ENCODE measurements around the gene HBP1. TPM values are rescaled to one million over a fixed set of nuclear protein-coding genes. Genes with fewer than 3 reads are reported as not detected.

HBP1 gene, protein sequence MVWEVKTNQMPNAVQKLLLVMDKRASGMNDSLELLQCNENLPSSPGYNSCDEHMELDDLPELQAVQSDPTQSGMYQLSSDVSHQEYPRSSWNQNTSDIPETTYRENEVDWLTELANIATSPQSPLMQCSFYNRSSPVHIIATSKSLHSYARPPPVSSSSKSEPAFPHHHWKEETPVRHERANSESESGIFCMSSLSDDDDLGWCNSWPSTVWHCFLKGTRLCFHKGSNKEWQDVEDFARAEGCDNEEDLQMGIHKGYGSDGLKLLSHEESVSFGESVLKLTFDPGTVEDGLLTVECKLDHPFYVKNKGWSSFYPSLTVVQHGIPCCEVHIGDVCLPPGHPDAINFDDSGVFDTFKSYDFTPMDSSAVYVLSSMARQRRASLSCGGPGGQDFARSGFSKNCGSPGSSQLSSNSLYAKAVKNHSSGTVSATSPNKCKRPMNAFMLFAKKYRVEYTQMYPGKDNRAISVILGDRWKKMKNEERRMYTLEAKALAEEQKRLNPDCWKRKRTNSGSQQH
- 71.7 and 121 TPM in 2 replicates for total RNA-seq (ENCODE audit: low replicate concordance)

DNA sequence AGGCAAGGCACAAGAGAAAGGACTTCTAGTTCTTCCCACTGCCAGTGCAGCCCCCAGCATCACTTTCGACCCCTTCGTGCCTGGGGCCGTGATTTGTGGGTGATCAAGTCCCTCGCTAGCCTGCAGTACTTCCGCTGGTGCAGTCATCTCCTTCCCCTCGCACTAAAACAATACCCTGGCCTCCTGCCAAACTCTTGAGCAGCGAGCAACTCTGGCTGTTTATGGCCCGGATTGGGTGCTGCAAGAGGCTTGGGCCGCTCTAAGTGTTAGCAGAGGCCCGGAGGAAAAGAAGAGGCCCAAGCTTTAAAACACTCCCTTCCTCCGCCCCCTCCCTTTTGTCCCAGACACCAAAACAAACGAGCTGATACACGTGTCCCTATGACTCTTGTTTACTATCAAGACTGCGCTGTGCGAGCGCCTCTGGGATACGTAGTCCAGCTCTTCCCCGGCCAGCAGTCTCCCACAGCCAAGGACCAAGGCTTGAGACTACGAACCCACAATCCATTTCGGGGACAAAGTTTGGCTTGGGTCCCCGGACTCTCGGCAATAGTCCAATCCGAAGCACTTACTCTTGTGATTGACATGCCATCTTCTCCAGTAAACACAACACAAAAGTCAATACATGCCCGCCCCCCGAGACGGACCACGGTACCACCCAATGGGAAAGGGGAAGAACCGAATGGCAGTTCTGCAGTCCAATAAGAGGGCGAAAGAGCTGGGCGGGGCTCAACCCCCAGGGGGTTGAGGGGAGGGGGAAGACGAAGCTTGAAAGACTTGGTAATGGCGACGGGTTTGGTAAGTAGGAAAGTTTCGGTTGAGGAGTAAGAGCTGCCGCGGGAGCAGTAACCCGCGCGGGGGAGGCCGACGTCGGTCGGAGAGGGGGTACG is at the start of gene HBP1:
TSS of gene HBP1 (plus strand) at position 771 of the 887 bp plus-strand sequence. CDS start 10,891 bp downstream, outside the sequence.
- DNase-seq (ENCODE audit: low spot score) = peak; percentile 99
- Mint-ChIP-seq H3K4me1 (peaks cover 29% of the 10 kb centered on the region), H3K27me3 (ENCODE audit: insufficient read depth, low read depth) (no peaks in the 10 kb centered on the region), H3K36me3 (no peaks in the 10 kb centered on the region), H3K9me3 (no peaks in the 10 kb centered on the region), H3K4me3 (peak within 1 kb of the TSS; percentile 92), H3K27ac (peak within 1 kb of the TSS; percentile 91)
- Histone ChIP-seq H3K27ac (peak within 1 kb of the TSS; percentile 99), H3K79me2 (ENCODE audit: low read depth) (peaks cover 36% of the 10 kb centered on the region), H2AFZ (replicated peaks) (peak within 1 kb of the TSS; percentile 98), H3K9me3 (ENCODE audit: low read depth) (no peaks in the 10 kb centered on the region), H3K4me2 (peak within 1 kb of the TSS; percentile 88), H4K20me1 (ENCODE audit: low read depth) (peaks cover 21% of the 10 kb centered on the region), H3K4me3 (peak within 1 kb of the TSS; percentile 85), H3K9ac (peak within 1 kb of the TSS; percentile 87), H3K27me3 (no peaks in the 10 kb centered on the region), H3F3A (ENCODE audit: low read depth) (peaks cover 46% of the 10 kb centered on the region), H3K36me3 (no peaks in the 10 kb centered on the region), H3K4me1 (peaks cover 23% of the 10 kb centered on the region)
- TF ChIP-seq EZH2phosphoT487 (IDR thresholded peaks at IDR 0.05) = no peak
- TF ChIP-seq, protein P1, sequence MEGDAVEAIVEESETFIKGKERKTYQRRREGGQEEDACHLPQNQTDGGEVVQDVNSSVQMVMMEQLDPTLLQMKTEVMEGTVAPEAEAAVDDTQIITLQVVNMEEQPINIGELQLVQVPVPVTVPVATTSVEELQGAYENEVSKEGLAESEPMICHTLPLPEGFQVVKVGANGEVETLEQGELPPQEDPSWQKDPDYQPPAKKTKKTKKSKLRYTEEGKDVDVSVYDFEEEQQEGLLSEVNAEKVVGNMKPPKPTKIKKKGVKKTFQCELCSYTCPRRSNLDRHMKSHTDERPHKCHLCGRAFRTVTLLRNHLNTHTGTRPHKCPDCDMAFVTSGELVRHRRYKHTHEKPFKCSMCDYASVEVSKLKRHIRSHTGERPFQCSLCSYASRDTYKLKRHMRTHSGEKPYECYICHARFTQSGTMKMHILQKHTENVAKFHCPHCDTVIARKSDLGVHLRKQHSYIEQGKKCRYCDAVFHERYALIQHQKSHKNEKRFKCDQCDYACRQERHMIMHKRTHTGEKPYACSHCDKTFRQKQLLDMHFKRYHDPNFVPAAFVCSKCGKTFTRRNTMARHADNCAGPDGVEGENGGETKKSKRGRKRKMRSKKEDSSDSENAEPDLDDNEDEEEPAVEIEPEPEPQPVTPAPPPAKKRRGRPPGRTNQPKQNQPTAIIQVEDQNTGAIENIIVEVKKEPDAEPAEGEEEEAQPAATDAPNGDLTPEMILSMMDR (IDR thresholded peaks at IDR 0.05) = no peak
- TF ChIP-seq EZH2 (IDR thresholded peaks at IDR 0.05) = no peak

DNA sequence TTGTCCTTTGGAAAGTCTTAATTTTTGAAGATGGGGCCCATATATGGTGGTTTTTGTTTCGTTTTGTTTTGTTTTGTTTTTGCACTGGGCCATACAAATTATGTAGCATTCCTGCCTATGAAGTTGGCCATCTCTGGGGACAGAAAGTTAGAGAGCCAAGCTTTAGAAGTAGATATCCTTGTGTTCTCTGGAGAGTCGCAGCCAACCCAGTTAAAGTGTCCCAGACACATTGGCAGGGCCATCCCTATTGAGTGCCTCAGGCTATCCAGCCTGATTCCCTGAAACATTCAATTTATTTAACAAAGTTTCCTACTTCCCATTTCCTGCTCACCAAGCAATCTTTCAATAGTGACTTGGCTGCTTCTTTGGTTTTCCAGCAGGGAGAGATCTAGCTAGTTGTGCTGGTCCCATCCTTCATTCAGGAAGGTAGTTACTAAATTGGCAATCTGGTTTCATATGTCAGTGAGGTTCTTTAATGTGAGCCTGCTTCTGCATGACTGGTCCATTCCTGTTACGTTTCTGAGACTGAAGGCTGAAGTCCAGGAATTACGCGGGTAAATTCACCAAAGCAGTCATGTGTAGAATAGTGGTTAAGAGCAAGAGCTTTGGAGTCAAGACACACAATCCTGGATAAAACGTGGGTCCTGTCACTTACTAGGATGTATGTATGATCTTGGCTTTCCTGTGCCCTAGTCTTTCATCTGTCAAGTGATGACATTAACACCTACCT is 49.3 kb upstream of the HBP1 start:
- no peak overlapping the region for H3K27ac Mint-ChIP-seq
- H3K9me3 ChIP-seq (ENCODE audit: low read depth) = no peaks in the 10 kb centered on the region
- no peaks in the 10 kb centered on the region for H3K36me3 ChIP-seq
- peaks cover 18% of the 10 kb centered on the region for H3K4me1 Mint-ChIP-seq
- H4K20me1 ChIP-seq (ENCODE audit: low read depth) = peaks cover 15% of the 10 kb centered on the region
- H3K4me3 Mint-ChIP-seq = no peak overlapping the region
- no peak overlapping the region for H3K27ac ChIP-seq
- no peaks in the 10 kb centered on the region for H3K27me3 ChIP-seq
- H2AFZ ChIP-seq (replicated peaks) = no peak overlapping the region
- H3K79me2 ChIP-seq (ENCODE audit: low read depth) = no peaks in the 10 kb centered on the region
- H3K36me3 Mint-ChIP-seq = no peaks in the 10 kb centered on the region
- H3K27me3 Mint-ChIP-seq (ENCODE audit: insufficient read depth, low read depth) = no peaks in the 10 kb centered on the region
- H3K9ac ChIP-seq = no peak overlapping the region
- TF ChIP-seq EZH2 (IDR thresholded peaks at IDR 0.05) (no peak), EZH2phosphoT487 (IDR thresholded peaks at IDR 0.05) (no peak)
- TF ChIP-seq, protein P1 (IDR thresholded peaks at IDR 0.05) = no peak
- H3F3A ChIP-seq (ENCODE audit: low read depth) = no peaks in the 10 kb centered on the region
- H3K4me2 ChIP-seq = no peak overlapping the region
- H3K4me3 ChIP-seq = no peak overlapping the region
- no peak for DNase-seq (ENCODE audit: low spot score)
- H3K4me1 ChIP-seq = peaks cover 6% of the 10 kb centered on the region
- H3K9me3 Mint-ChIP-seq = no peaks in the 10 kb centered on the region

DNA sequence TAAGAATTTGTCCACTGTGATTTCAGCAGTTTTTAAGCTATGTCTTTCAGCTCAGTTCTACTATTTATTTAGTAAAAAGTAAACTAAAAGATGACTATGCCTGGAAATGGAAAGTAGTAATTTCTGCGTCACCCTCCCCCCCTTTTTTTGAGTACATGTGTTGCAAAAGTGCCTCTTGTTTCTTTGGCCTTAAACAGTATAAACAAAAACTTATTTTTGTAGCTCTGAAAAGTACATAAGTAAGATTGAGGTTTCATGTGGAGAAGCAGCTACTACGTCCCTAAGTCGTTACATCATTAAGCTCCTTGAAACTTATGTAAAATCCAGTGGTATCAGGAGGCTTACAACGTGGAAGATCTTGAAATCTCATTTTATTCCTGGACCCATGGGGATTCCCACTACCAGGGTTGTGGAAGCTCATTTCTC is 46.3 kb upstream of the HBP1 start:
- Histone ChIP-seq H4K20me1 (ENCODE audit: low read depth) (peaks cover 15% of the 10 kb centered on the region), H3K9ac (no peak overlapping the region), H3K27me3 (no peaks in the 10 kb centered on the region), H3K36me3 (no peaks in the 10 kb centered on the region), H3K27ac (no peak overlapping the region), H3K4me2 (no peak overlapping the region), H3K4me1 (peaks cover 6% of the 10 kb centered on the region), H2AFZ (replicated peaks) (no peak overlapping the region), H3K79me2 (ENCODE audit: low read depth) (no peaks in the 10 kb centered on the region), H3K9me3 (ENCODE audit: low read depth) (no peaks in the 10 kb centered on the region), H3K4me3 (no peak overlapping the region), H3F3A (ENCODE audit: low read depth) (no peaks in the 10 kb centered on the region)
- no peak for TF ChIP-seq EZH2phosphoT487 (IDR thresholded peaks at IDR 0.05)
- TF ChIP-seq EZH2 (IDR thresholded peaks at IDR 0.05) = no peak
- TF ChIP-seq, protein P1 (IDR thresholded peaks at IDR 0.05) = no peak
- Mint-ChIP-seq H3K27me3 (ENCODE audit: insufficient read depth, low read depth) (no peaks in the 10 kb centered on the region), H3K9me3 (no peaks in the 10 kb centered on the region), H3K36me3 (no peaks in the 10 kb centered on the region), H3K27ac (peak overlapping the region; percentile 46), H3K4me1 (peaks cover 18% of the 10 kb centered on the region), H3K4me3 (no peak overlapping the region)
- no peak for DNase-seq (ENCODE audit: low spot score)
